ENCODE data around the gene PEMT. TPM values are rescaled to one million over a fixed set of nuclear protein-coding genes. Genes with fewer than 3 reads are reported as not detected.

Gene PEMT
- total RNA-seq, 2 experiments from 2014 or later, result 11.4 to 12.0 TPM

DNA sequence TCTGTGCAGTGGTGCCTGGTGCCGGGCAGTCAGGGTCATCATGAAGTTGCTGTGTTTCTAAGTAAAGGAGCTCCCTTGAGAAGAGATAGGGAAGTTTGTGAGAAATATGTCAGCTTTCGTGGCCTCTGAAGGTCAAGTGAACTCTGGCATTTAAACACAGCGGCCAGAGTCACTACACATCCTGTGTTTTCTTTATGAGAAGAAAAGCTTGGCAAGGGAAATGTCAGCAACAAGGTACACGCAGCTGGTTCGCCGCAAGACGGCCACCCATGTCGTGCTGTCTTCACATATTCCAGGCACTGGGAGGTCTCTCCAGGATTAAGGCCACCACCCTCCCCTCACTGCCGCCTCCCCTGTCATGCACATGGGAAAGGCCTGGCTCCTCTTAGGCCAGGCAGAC is 33.2 kb upstream of the PEMT start:
- no peak overlapping the region for H3K4me3 Mint-ChIP-seq

DNA sequence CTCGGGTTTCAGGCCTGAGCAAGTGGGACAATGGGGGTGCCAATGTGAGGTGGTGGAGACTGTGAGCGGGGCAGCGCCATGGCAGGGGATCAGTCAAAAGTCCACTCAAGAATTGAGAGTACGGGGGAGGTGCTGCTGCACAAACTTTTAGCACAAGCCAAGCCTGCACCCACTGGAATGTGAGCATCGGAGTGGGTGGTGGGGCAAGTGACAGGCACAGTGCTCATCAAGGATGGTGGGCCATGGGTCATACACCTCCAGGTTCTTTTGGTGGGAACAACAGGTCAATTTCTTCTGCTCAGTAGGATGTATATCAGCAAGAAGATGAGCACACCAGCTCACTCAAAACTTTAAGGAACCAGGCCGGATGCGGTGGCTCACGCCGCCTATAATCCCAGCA is 32.4 kb upstream of the PEMT start:
- H3K9me3 Mint-ChIP-seq, result no peaks in the 10 kb centered on the region
- no peak overlapping the region for H3K4me3 ChIP-seq (ENCODE audit: low read length)
- H3K27ac Mint-ChIP-seq, result no peak overlapping the region
- H3K27ac ChIP-seq (ENCODE audit: low read depth in 1 of 2, low read length in 2 of 2), result no peak overlapping the region
- intact Hi-C loops (cut with DNase I, micrococcal nuclease), result no loop called here
- DNase-seq (no peak), ATAC-seq (ENCODE audit: poor library complexity) (no peak)
- ChIA-PET POLR2A (no interaction called here), CTCF (interaction anchor here (0.7 kb wide), 1 partner anchor 570 kb away, joined by 4 read pairs; no protein-coding TSS in a partner anchor)
- TF ChIP-seq, protein P1, sequence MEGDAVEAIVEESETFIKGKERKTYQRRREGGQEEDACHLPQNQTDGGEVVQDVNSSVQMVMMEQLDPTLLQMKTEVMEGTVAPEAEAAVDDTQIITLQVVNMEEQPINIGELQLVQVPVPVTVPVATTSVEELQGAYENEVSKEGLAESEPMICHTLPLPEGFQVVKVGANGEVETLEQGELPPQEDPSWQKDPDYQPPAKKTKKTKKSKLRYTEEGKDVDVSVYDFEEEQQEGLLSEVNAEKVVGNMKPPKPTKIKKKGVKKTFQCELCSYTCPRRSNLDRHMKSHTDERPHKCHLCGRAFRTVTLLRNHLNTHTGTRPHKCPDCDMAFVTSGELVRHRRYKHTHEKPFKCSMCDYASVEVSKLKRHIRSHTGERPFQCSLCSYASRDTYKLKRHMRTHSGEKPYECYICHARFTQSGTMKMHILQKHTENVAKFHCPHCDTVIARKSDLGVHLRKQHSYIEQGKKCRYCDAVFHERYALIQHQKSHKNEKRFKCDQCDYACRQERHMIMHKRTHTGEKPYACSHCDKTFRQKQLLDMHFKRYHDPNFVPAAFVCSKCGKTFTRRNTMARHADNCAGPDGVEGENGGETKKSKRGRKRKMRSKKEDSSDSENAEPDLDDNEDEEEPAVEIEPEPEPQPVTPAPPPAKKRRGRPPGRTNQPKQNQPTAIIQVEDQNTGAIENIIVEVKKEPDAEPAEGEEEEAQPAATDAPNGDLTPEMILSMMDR (IDR thresholded peaks at IDR 0.05), result no peak
- no peaks in the 10 kb centered on the region for H3K27me3 Mint-ChIP-seq
- peaks cover 4% of the 10 kb centered on the region for H3K4me1 Mint-ChIP-seq (ENCODE audit: low read depth)
- H3K4me3 Mint-ChIP-seq, result no peak overlapping the region
- no peaks in the 10 kb centered on the region for H3K9me3 ChIP-seq (ENCODE audit: control insufficient read depth in 1 of 2, insufficient read depth in 1 of 2, low read length in 2 of 2)
- no peaks in the 10 kb centered on the region for H3K36me3 ChIP-seq (ENCODE audit: insufficient read depth, low read length)
- H3K4me1 ChIP-seq (ENCODE audit: insufficient read depth, low read length), result peaks cover 7% of the 10 kb centered on the region
- no peaks in the 10 kb centered on the region for H3K36me3 Mint-ChIP-seq (ENCODE audit: low read depth)
- no peaks in the 10 kb centered on the region for H3K27me3 ChIP-seq (ENCODE audit: control insufficient read depth in 1 of 2, insufficient read depth in 2 of 2, low read length in 2 of 2)

More for the DNA sequence above, 33.2 kb upstream of the PEMT start:
- H3K27me3 Mint-ChIP-seq, result no peaks in the 10 kb centered on the region
- Histone ChIP-seq H3K9me3 (ENCODE audit: control insufficient read depth in 1 of 2, insufficient read depth in 1 of 2, low read length in 2 of 2) (no peaks in the 10 kb centered on the region), H3K27me3 (ENCODE audit: control insufficient read depth in 1 of 2, insufficient read depth in 2 of 2, low read length in 2 of 2) (no peaks in the 10 kb centered on the region), H3K27ac (ENCODE audit: low read depth in 1 of 2, low read length in 2 of 2) (no peak overlapping the region), H3K4me3 (ENCODE audit: low read length) (no peak overlapping the region), H3K4me1 (ENCODE audit: insufficient read depth, low read length) (peaks cover 10% of the 10 kb centered on the region), H3K36me3 (ENCODE audit: insufficient read depth, low read length) (no peaks in the 10 kb centered on the region)
- no peaks in the 10 kb centered on the region for H3K9me3 Mint-ChIP-seq
- ATAC-seq (ENCODE audit: poor library complexity) (no peak), DNase-seq (no peak)
- H3K36me3 Mint-ChIP-seq (ENCODE audit: low read depth), result no peaks in the 10 kb centered on the region
- H3K27ac Mint-ChIP-seq, result no peak overlapping the region
- intact Hi-C loops (cut with DNase I, micrococcal nuclease), result no loop called here
- POLR2A ChIA-PET, result no interaction called here
- peaks cover 9% of the 10 kb centered on the region for H3K4me1 Mint-ChIP-seq (ENCODE audit: low read depth)
- CTCF ChIA-PET, result no interaction called here
- TF ChIP-seq, protein P1 (IDR thresholded peaks at IDR 0.05), result no peak

DNA sequence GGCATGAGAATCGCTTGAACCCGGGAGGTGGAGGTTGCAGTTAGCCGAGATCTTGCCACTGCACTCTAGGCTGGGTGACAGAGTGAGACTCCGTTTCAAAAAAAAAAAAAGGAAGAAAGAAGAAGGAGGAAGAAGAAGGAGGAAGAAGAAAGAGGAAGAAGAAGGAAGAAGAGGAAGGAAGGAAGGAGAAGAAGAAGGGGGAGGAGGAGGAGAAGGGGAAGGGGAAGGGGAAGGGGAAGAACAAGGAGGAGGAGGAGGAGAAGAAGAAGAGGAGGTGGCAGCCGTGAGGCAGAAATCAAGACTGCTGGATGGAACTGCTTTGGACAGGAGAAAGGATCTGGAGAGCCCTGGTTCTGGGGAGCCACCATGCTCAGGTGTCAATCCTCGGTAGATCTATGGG is 29.7 kb upstream of the PEMT start:
- no peaks in the 10 kb centered on the region for H3K4me1 Mint-ChIP-seq (ENCODE audit: low read depth)
- no peak for DNase-seq
- no peaks in the 10 kb centered on the region for H3K36me3 ChIP-seq (ENCODE audit: insufficient read depth, low read length)
- H3K4me3 ChIP-seq (ENCODE audit: low read length), result no peak overlapping the region
- POLR2A ChIA-PET, result no interaction called here
- H3K27ac Mint-ChIP-seq, result no peak overlapping the region
- no peaks in the 10 kb centered on the region for H3K27me3 Mint-ChIP-seq
- CTCF ChIA-PET, result no interaction called here
- H3K9me3 Mint-ChIP-seq, result no peaks in the 10 kb centered on the region
- no peaks in the 10 kb centered on the region for H3K27me3 ChIP-seq (ENCODE audit: control insufficient read depth in 1 of 2, insufficient read depth in 2 of 2, low read length in 2 of 2)
- intact Hi-C loops (cut with DNase I, micrococcal nuclease), result no loop called here
- H3K4me1 ChIP-seq (ENCODE audit: insufficient read depth, low read length), result no peaks in the 10 kb centered on the region
- TF ChIP-seq, protein P1 (IDR thresholded peaks at IDR 0.05), result no peak
- ATAC-seq (ENCODE audit: poor library complexity), result no peak
- no peaks in the 10 kb centered on the region for H3K36me3 Mint-ChIP-seq (ENCODE audit: low read depth)
- no peak overlapping the region for H3K4me3 Mint-ChIP-seq
- no peaks in the 10 kb centered on the region for H3K9me3 ChIP-seq (ENCODE audit: control insufficient read depth in 1 of 2, insufficient read depth in 1 of 2, low read length in 2 of 2)
- no peak overlapping the region for H3K27ac ChIP-seq (ENCODE audit: low read depth in 1 of 2, low read length in 2 of 2)

Measured in CD4-positive, alpha-beta T cell (primary cell).